WERI-Rb-1 (cell line): ENCODE results near the gene AKAP6.

ENCODE experiments used
- DNase-seq: peaks from one replicate; pipeline ENCODE4 v3.0.0-alpha.2; 2020
- H3K27ac ChIP-seq: fragments of 250-450 bp; sonication (Bioruptor Pico); 2 replicates; pipeline ENCODE4 v1.5.1; 2020; ENCODE audit warnings: mild to moderate bottlenecking, moderate library complexity
- H3K27me3 ChIP-seq: fragments of 250-450 bp; sonication (Bioruptor Pico); 2 replicates; pipeline ENCODE4 v1.5.1; 2021; ENCODE audit warnings: mild to moderate bottlenecking, low read depth, moderate library complexity; ENCODE audit not compliant: insufficient read depth, severe bottlenecking
- H3K36me3 ChIP-seq: fragments of 250-450 bp; sonication (Bioruptor Pico); 2 replicates; pipeline ENCODE4 v1.5.1; 2020; ENCODE audit warnings: mild to moderate bottlenecking, moderate library complexity
- H3K4me3 ChIP-seq: 2 replicates; pipeline ENCODE4 v1.5.1; 2011; ENCODE audit warnings: low read depth, mild to moderate bottlenecking, control low read depth, low read length
- H3K9me3 ChIP-seq: fragments of 250-450 bp; sonication (Bioruptor Pico); 2 replicates; pipeline ENCODE4 v1.5.1; 2021; ENCODE audit warnings: mild to moderate bottlenecking, moderate library complexity; ENCODE audit not compliant: severe bottlenecking
- CTCF ChIP-seq: IDR thresholded peaks from 2 replicates; pipeline ENCODE4 v1.5.1; 2011; ENCODE audit warnings: low read depth, mild to moderate bottlenecking, control low read depth, inconsistent platforms, low read length

The AKAP6 gene

GRCh38 chr14:32602699-32603098, 273.6 kb downstream of the AKAP6 start:
- no peak for DNase-seq
- no peak overlapping the region for H3K4me3 ChIP-seq
- H3K36me3 ChIP-seq: no peaks in the 10 kb centered on the region
- H3K27me3 ChIP-seq: no peaks in the 10 kb centered on the region
- no peak overlapping the region for H3K27ac ChIP-seq
- TF ChIP-seq CTCF: no peak
- no peaks in the 10 kb centered on the region for H3K9me3 ChIP-seq

GRCh38 chr14:32603992-32604565, 275.0 kb downstream of the AKAP6 start:
- DNase-seq: no peak
- no peak for TF ChIP-seq CTCF
- no peaks in the 10 kb centered on the region for H3K27me3 ChIP-seq

GRCh38 chr14:32606301-32606700, 277.2 kb downstream of the AKAP6 start:
- DNase-seq: no peak
- Histone ChIP-seq H3K9me3 (no peaks in the 10 kb centered on the region), H3K4me3 (no peak overlapping the region), H3K36me3 (no peaks in the 10 kb centered on the region), H3K27ac (no peak overlapping the region), H3K27me3 (no peaks in the 10 kb centered on the region)
- TF ChIP-seq CTCF: no peak

More at GRCh38 chr14:32603992-32604565, 275.0 kb downstream of the AKAP6 start:
- Histone ChIP-seq H3K27ac (no peak overlapping the region), H3K9me3 (no peaks in the 10 kb centered on the region), H3K36me3 (no peaks in the 10 kb centered on the region), H3K4me3 (no peak overlapping the region)

GRCh38 chr14:32607399-32607798, 278.3 kb downstream of the AKAP6 start:
- no peak overlapping the region for H3K4me3 ChIP-seq
- DNase-seq: no peak
- H3K36me3 ChIP-seq: no peaks in the 10 kb centered on the region
- H3K9me3 ChIP-seq: no peaks in the 10 kb centered on the region
- no peaks in the 10 kb centered on the region for H3K27me3 ChIP-seq
- H3K27ac ChIP-seq: no peak overlapping the region
- TF ChIP-seq CTCF: no peak

- no peak overlapping the region for H3K4me3 ChIP-seq
- no peak for TF ChIP-seq CTCF
- DNase-seq: no peak
- no peaks in the 10 kb centered on the region for H3K36me3 ChIP-seq
- no peak overlapping the region for H3K27ac ChIP-seq
- H3K9me3 ChIP-seq: no peaks in the 10 kb centered on the region
- no peaks in the 10 kb centered on the region for H3K27me3 ChIP-seq
These were observed 279.8 kb downstream of the AKAP6 start for GRCh38 chr14:32608857-32609256.

GRCh38 chr14:32609388-32609787, 280.3 kb downstream of the AKAP6 start:
- no peaks in the 10 kb centered on the region for H3K27me3 ChIP-seq
- DNase-seq: no peak
- H3K36me3 ChIP-seq: no peaks in the 10 kb centered on the region
- H3K9me3 ChIP-seq: no peaks in the 10 kb centered on the region
- no peak overlapping the region for H3K27ac ChIP-seq
- H3K4me3 ChIP-seq: no peak overlapping the region
- TF ChIP-seq CTCF: no peak
